HCT116 (cell line): ENCODE results near the gene RNU1-4.
"Not testable (repeated sequence)": the region's sequence is repeated elsewhere in the genome, so short reads cannot be mapped to it uniquely, and the experiment has no call there.

Experiments
- CBX3 ChIP-seq: IDR thresholded peaks from 2 replicates; pipeline ENCODE4 v1.6.1; 2012; ENCODE audit warnings: low read depth
- EZH2phosphoT487 ChIP-seq: fragments of 200-600 bp; IDR thresholded peaks from 2 replicates; pipeline ENCODE4 v1.6.1; 2018; ENCODE audit warnings: antibody characterized with exemption, borderline replicate concordance
- FOSL1 ChIP-seq: IDR thresholded peaks from 2 replicates; pipeline ENCODE4 v1.6.1; 2012; ENCODE audit warnings: low read depth
- POLR2A ChIP-seq: IDR thresholded peaks from 2 replicates; pipeline ENCODE4 v1.7.0; 2011; ENCODE audit warnings: borderline replicate concordance; ENCODE audit not compliant: insufficient read depth, insufficient read length; ENCODE audit errors: extremely low read depth
- RAD21 ChIP-seq: IDR thresholded peaks from 2 replicates; pipeline ENCODE4 v1.6.1; 2012; ENCODE audit warnings: low read depth, mild to moderate bottlenecking
- SIN3A ChIP-seq: IDR thresholded peaks from 2 replicates; pipeline ENCODE4 v1.6.1; 2012; ENCODE audit warnings: low read depth
- TCF7L2 ChIP-seq: IDR thresholded peaks from 2 replicates; pipeline ENCODE4 v1.7.0; 2011; ENCODE audit warnings: borderline replicate concordance, inconsistent platforms; ENCODE audit not compliant: insufficient read depth, insufficient read length; ENCODE audit errors: extremely low read depth
- YY1 ChIP-seq: IDR thresholded peaks from 2 replicates; pipeline ENCODE4 v1.6.1; 2011; ENCODE audit warnings: low read length, low read depth, moderate library complexity, mild to moderate bottlenecking; ENCODE audit not compliant: insufficient replicate concordance; ENCODE audit errors: extremely low read depth
- TF ChIP-seq, protein P1 (sequence below), 3 experiments: fragments of 200-600 bp in 1 of 3; sonication (generic) in 1 of 3; IDR thresholded peaks in 2 of 3; conservative IDR thresholded peaks in 1 of 3; 2 replicates each; pipeline ENCODE4 v1.5.1; 2012 to 2017; ENCODE audit warnings: low read depth in 2 of 3, low read length in 2 of 3, antibody characterized with exemption in 1 of 3, borderline replicate concordance in 1 of 3, control low read depth in 1 of 3, mild to moderate bottlenecking in 1 of 3, mixed read lengths in 1 of 3, mixed run types in 1 of 3, moderate library complexity in 1 of 3; ENCODE audit not compliant: insufficient read depth in 1 of 3
- TF ChIP-seq, protein P2 (sequence below): IDR thresholded peaks from 2 replicates; pipeline ENCODE4 v1.6.1; 2012; ENCODE audit warnings: low read depth
- TF ChIP-seq, protein P3 (sequence below): IDR thresholded peaks from 2 replicates; pipeline ENCODE4 v1.6.1; 2012

DNA sequence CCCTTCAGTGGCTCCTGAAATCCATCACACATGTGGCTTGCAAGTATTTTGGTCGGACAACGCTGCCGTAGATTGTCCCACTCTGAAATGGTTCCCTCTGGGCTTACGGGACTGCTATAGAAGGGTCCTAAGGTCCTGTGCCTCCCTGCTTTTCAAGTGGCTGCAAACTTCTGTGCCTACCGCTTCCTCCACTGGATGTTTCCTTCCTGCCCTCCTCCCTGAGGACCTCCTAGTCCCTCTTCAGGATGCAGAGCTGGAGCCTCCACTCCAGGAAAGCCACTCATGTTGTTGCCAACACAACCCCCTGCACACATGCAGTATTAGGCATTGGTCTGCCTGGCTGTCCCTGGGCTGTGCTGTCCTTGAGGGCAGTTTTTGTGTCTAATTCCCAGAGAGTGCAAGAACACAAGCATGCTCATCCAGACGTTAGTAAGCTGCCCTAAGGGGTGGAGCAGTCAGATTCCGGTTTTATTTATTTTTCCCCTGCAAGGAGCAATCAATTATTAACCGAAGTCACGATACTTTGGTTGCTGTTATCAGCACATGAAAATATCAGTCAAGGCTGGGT, 26.5 kb downstream of the RNU1-4 start:
- TF ChIP-seq POLR2A, TCF7L2, RAD21, FOSL1, SIN3A, EZH2phosphoT487, YY1, CBX3: not testable (repeated sequence)
- TF ChIP-seq, protein P1, sequence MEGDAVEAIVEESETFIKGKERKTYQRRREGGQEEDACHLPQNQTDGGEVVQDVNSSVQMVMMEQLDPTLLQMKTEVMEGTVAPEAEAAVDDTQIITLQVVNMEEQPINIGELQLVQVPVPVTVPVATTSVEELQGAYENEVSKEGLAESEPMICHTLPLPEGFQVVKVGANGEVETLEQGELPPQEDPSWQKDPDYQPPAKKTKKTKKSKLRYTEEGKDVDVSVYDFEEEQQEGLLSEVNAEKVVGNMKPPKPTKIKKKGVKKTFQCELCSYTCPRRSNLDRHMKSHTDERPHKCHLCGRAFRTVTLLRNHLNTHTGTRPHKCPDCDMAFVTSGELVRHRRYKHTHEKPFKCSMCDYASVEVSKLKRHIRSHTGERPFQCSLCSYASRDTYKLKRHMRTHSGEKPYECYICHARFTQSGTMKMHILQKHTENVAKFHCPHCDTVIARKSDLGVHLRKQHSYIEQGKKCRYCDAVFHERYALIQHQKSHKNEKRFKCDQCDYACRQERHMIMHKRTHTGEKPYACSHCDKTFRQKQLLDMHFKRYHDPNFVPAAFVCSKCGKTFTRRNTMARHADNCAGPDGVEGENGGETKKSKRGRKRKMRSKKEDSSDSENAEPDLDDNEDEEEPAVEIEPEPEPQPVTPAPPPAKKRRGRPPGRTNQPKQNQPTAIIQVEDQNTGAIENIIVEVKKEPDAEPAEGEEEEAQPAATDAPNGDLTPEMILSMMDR (IDR thresholded peaks at IDR 0.05 in 2 of 3, conservative IDR thresholded peaks at IDR 0.05 in 1 of 3; ENCODE audit: borderline replicate concordance in 1 of 3, insufficient read depth in 1 of 3, low read depth in 2 of 3, low read length in 2 of 3), result not testable (repeated sequence)
- TF ChIP-seq, protein P2, sequence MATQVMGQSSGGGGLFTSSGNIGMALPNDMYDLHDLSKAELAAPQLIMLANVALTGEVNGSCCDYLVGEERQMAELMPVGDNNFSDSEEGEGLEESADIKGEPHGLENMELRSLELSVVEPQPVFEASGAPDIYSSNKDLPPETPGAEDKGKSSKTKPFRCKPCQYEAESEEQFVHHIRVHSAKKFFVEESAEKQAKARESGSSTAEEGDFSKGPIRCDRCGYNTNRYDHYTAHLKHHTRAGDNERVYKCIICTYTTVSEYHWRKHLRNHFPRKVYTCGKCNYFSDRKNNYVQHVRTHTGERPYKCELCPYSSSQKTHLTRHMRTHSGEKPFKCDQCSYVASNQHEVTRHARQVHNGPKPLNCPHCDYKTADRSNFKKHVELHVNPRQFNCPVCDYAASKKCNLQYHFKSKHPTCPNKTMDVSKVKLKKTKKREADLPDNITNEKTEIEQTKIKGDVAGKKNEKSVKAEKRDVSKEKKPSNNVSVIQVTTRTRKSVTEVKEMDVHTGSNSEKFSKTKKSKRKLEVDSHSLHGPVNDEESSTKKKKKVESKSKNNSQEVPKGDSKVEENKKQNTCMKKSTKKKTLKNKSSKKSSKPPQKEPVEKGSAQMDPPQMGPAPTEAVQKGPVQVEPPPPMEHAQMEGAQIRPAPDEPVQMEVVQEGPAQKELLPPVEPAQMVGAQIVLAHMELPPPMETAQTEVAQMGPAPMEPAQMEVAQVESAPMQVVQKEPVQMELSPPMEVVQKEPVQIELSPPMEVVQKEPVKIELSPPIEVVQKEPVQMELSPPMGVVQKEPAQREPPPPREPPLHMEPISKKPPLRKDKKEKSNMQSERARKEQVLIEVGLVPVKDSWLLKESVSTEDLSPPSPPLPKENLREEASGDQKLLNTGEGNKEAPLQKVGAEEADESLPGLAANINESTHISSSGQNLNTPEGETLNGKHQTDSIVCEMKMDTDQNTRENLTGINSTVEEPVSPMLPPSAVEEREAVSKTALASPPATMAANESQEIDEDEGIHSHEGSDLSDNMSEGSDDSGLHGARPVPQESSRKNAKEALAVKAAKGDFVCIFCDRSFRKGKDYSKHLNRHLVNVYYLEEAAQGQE, result not testable (repeated sequence)
- TF ChIP-seq, protein P3, sequence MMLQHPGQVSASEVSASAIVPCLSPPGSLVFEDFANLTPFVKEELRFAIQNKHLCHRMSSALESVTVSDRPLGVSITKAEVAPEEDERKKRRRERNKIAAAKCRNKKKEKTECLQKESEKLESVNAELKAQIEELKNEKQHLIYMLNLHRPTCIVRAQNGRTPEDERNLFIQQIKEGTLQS, result not testable (repeated sequence)
